T-cell (primary cell): ENCODE results near the gene AGO1. TPM values are rescaled to one million over a fixed set of nuclear protein-coding genes. Genes with fewer than 3 reads are reported as not detected.
A peak's percentile ranks its signal among the peaks of the same experiment; 100 is the strongest.

Experiments
- ATAC-seq, 4 experiments: fragments of 200-7000 bp in 3 of 4; fragments of 150-1000 bp in 1 of 4; cut with Tn5 transposase; replicated peaks in 1 of 4; 1 replicate in 3 of 4; 2 replicates in 1 of 4; pipeline ENCODE4 v1.10.0; 2021; ENCODE audit warnings: moderate library complexity in 3 of 4, mild to moderate bottlenecking in 2 of 4, moderate number of reproducible peaks in 1 of 4
- CTCF ChIA-PET, 2 donors: fragments of 300-600 bp; sonication (Branson Sonifier 250); formaldehyde crosslinking; loops; one replicate each; lab custom pipeline; 2022; ENCODE audit warnings: antibody characterized with exemption in 2 of 2; lab: Charles Lee
- POLR2A ChIA-PET, 2 donors: fragments of 300-600 bp; sonication (Branson Sonifier 250); formaldehyde crosslinking; loops; one replicate each; lab custom pipeline; 2022; ENCODE audit warnings: antibody characterized with exemption in 2 of 2; lab: Charles Lee
- DNase-seq, 35 experiments: peaks; one replicate each; pipeline versions ENCODE4 v3.0.0 to v3.0.0-alpha.2; 2013 to 2023
- H3K27ac ChIP-seq: one replicate; pipeline ENCODE4 v1.5.1; 2013; ENCODE audit warnings: low read length
- H3K27me3 ChIP-seq, 2 experiments: replicated peaks in 1 of 2; 1 replicate in 1 of 2; 2 replicates in 1 of 2; pipeline versions ENCODE4 v1.6.1 to v1.7.0; 2013; ENCODE audit warnings: low read length in 1 of 2, mixed read lengths in 1 of 2; ENCODE audit not compliant: control insufficient read depth in 2 of 2, insufficient read depth in 2 of 2; ENCODE audit errors: extremely low read depth in 1 of 2
- H3K36me3 ChIP-seq, 2 donors: 1 replicate in 1 of 2; 2 replicates in 1 of 2; pipeline versions ENCODE4 v1.6.1 to v1.7.0; 2013; ENCODE audit warnings: low read length in 1 of 2; ENCODE audit not compliant: control insufficient read depth in 2 of 2, insufficient read depth in 1 of 2; ENCODE audit errors: extremely low read depth in 1 of 2
- H3K4me1 ChIP-seq, 2 experiments: 1 replicate in 1 of 2; 2 replicates in 1 of 2; pipeline versions ENCODE4 v1.6.1 to v1.7.0; 2013; ENCODE audit warnings: low read length in 2 of 2, mixed read lengths in 1 of 2; ENCODE audit not compliant: insufficient read depth in 2 of 2, control insufficient read depth in 1 of 2; ENCODE audit errors: extremely low read depth in 1 of 2
- H3K4me3 ChIP-seq, 2 donors: 1 replicate in 1 of 2; 2 replicates in 1 of 2; pipeline versions ENCODE4 v1.5.1 to v1.7.0; 2013; ENCODE audit warnings: mild to moderate bottlenecking in 2 of 2, low read length in 1 of 2, moderate library complexity in 1 of 2; ENCODE audit not compliant: control insufficient read depth in 1 of 2; ENCODE audit errors: extremely low read depth in 1 of 2
- H3K9me3 ChIP-seq: 2 replicates; pipeline ENCODE4 v1.7.0; 2013
- H3K27ac Mint-ChIP-seq, 2 donors: one replicate each; pipeline ENCODE4 v1.8.0; 2020 to 2021; ENCODE audit warnings: mild to moderate bottlenecking in 2 of 2, mixed read lengths in 2 of 2
- H3K27me3 Mint-ChIP-seq, 2 donors: one replicate each; pipeline ENCODE4 v1.8.0; 2021 to 2022; ENCODE audit warnings: mixed read lengths in 2 of 2
- H3K36me3 Mint-ChIP-seq: one replicate; pipeline ENCODE4 v1.8.0; 2021; ENCODE audit warnings: mixed read lengths
- H3K4me1 Mint-ChIP-seq, 3 donors: one replicate each; pipeline ENCODE4 v1.8.0; 2020 to 2022; ENCODE audit warnings: mixed read lengths in 3 of 3, mild to moderate bottlenecking in 1 of 3
- H3K4me3 Mint-ChIP-seq, 3 donors: one replicate each; pipeline ENCODE4 v1.8.0; 2020 to 2022; ENCODE audit warnings: mild to moderate bottlenecking in 3 of 3, mixed read lengths in 3 of 3, moderate library complexity in 3 of 3
- H3K9me3 Mint-ChIP-seq, 3 donors: one replicate each; pipeline ENCODE4 v1.8.0; 2020 to 2022; ENCODE audit warnings: mixed read lengths in 3 of 3
- WGBS: methylation state at CpG from one replicate; pipeline ENCODE4 v1.1.5; 2013; ENCODE audit warnings: missing lambda C conversion rate; ENCODE audit not compliant: insufficient coverage; 5-methylcytosine and 5-hydroxymethylcytosine counted together
- total RNA-seq, 35 experiments: library from RNA in 6 of 35; stranded (reverse) in 6 of 35; fragments of 120-200 nt in 1 of 35; gene quantifications; one replicate each; pipeline versions ENCODE4 v1.2.1 to v1.2.4 and lab custom pipeline; 2013 to 2026

The AGO1 gene
- total RNA-seq, 5 donors from 2014 or later (not counting 1 experiment from before 2014, with no cell fraction given), result 21.8 to 28.7 (median 26.0) TPM

GRCh38 chr1:35915693-35916092 is 32.7 kb downstream of the AGO1 start:
- ChIA-PET POLR2A (no interaction called here), CTCF (no interaction called here)
- H3K36me3 Mint-ChIP-seq, result peaks cover 84% of the 10 kb centered on the region
- H3K27me3 Mint-ChIP-seq, result no peaks in the 10 kb centered on the region
- H3K4me3 ChIP-seq, result no peak overlapping the region
- H3K9me3 Mint-ChIP-seq, result no peaks in the 10 kb centered on the region
- H3K4me1 Mint-ChIP-seq, result no peaks in the 10 kb centered on the region
- peaks cover 19 to 77% of the 10 kb centered on the region in 2 donors for H3K36me3 ChIP-seq
- 83% methylated on average over 1 of the region's 2 CpGs for WGBS
- no peaks in the 10 kb centered on the region for H3K27me3 ChIP-seq
- no peak overlapping the region for H3K27ac ChIP-seq
- no peak overlapping the region for H3K4me3 Mint-ChIP-seq
- no peak overlapping the region for H3K27ac Mint-ChIP-seq
- no peaks in the 10 kb centered on the region for H3K9me3 ChIP-seq
- no peaks in the 10 kb centered on the region for H3K4me1 ChIP-seq
- no peak for ATAC-seq
- no peak for DNase-seq

GRCh38 chr1:35923791-35924221 is 40.8 kb downstream of the AGO1 start:
- peaks cover 9 to 22% of the 10 kb centered on the region in 2 donors for H3K36me3 ChIP-seq
- DNase-seq (no peak), ATAC-seq (no peak)
- no peaks in the 10 kb centered on the region for H3K9me3 Mint-ChIP-seq
- H3K27me3 Mint-ChIP-seq, result no peaks in the 10 kb centered on the region
- no peaks in the 10 kb centered on the region for H3K9me3 ChIP-seq
- peaks cover 26% of the 10 kb centered on the region for H3K36me3 Mint-ChIP-seq
- no peaks in the 10 kb centered on the region for H3K4me1 ChIP-seq
- ChIA-PET POLR2A (interaction anchor here in 1 of 2 donors (0.6 kb wide), 1 partner anchor 44 kb away, joined by 9 read pairs; no protein-coding TSS in a partner anchor), CTCF (no interaction called here)
- no peak overlapping the region for H3K27ac ChIP-seq
- H3K27me3 ChIP-seq, result no peaks in the 10 kb centered on the region
- no peaks in the 10 kb centered on the region for H3K4me1 Mint-ChIP-seq
- H3K4me3 Mint-ChIP-seq, result no peak overlapping the region
- no peak overlapping the region for H3K4me3 ChIP-seq
- no peak overlapping the region for H3K27ac Mint-ChIP-seq

- Mint-ChIP-seq H3K4me1 (peaks cover 0 to 2% (median 0%) of the 10 kb centered on the region in 3 donors), H3K27me3 (no peaks in the 10 kb centered on the region), H3K27ac (no peak overlapping the region), H3K4me3 (no peak overlapping the region), H3K9me3 (no peaks in the 10 kb centered on the region), H3K36me3 (peaks cover 16% of the 10 kb centered on the region)
- no peak for DNase-seq
- Histone ChIP-seq H3K27ac (no peak overlapping the region), H3K27me3 (no peaks in the 10 kb centered on the region), H3K4me1 (peaks cover 0 to under 1% of the 10 kb centered on the region in 2 experiments), H3K4me3 (no peak overlapping the region), H3K9me3 (no peaks in the 10 kb centered on the region), H3K36me3 (peaks cover 3 to 12% of the 10 kb centered on the region in 2 donors)
- no peak for ATAC-seq
- ChIA-PET CTCF (no interaction called here), POLR2A (no interaction called here)
- no CpG with 5 or more reads among the region's 1 CpG for WGBS
Observed at GRCh38 chr1:35924838-35925237, 41.8 kb downstream of the AGO1 start.

- Mint-ChIP-seq H3K4me1 (peaks cover 0 to 6% (median 3%) of the 10 kb centered on the region in 3 donors), H3K27ac (no peak overlapping the region)
Observed at GRCh38 chr1:35925741-35926140, 42.7 kb downstream of the AGO1 start.

GRCh38 chr1:35927472-35927871 is 44.5 kb downstream of the AGO1 start:
- H3K9me3 Mint-ChIP-seq, result no peaks in the 10 kb centered on the region
- H3K27ac ChIP-seq, result no peak overlapping the region
- peaks cover 11 to 13% of the 10 kb centered on the region in 2 experiments for H3K4me1 ChIP-seq
- H3K27ac Mint-ChIP-seq, result no peak overlapping the region
- H3K36me3 ChIP-seq, result no peaks in the 10 kb centered on the region
- no peaks in the 10 kb centered on the region for H3K27me3 ChIP-seq
- ATAC-seq (no peak), DNase-seq (no peak)
- H3K9me3 ChIP-seq, result no peaks in the 10 kb centered on the region
- ChIA-PET POLR2A (interaction anchor here in 1 of 2 donors (1.2 kb wide), 1 partner anchor 10 kb away, joined by 3 read pairs; no protein-coding TSS in a partner anchor), CTCF (interaction anchor here (0.6 to 1.1 kb wide), 3 partner anchors 44 to 371 kb away, joined by 4 to 10 read pairs (median 6); partner anchors contain the start of gene AGO1 (in 1 of the 2))
- H3K4me3 ChIP-seq, result no peak overlapping the region
- no peaks in the 10 kb centered on the region for H3K27me3 Mint-ChIP-seq
- 67% methylated on average over 1 of the region's 3 CpGs for WGBS
- no peaks in the 10 kb centered on the region for H3K36me3 Mint-ChIP-seq
- H3K4me3 Mint-ChIP-seq, result no peak overlapping the region
- peaks cover 11 to 16% (median 13%) of the 10 kb centered on the region in 3 donors for H3K4me1 Mint-ChIP-seq

More at GRCh38 chr1:35925741-35926140, 42.7 kb downstream of the AGO1 start:
- no peak for DNase-seq
- 100% methylated on average over 3 of the region's 4 CpGs for WGBS
- no peak for ATAC-seq
- Mint-ChIP-seq H3K9me3 (no peaks in the 10 kb centered on the region), H3K4me3 (no peak overlapping the region), H3K36me3 (peaks cover 7% of the 10 kb centered on the region), H3K27me3 (no peaks in the 10 kb centered on the region)
- peaks cover 5 to 6% of the 10 kb centered on the region in 2 experiments for H3K4me1 ChIP-seq
- no peaks in the 10 kb centered on the region for H3K9me3 ChIP-seq
- H3K27me3 ChIP-seq, result no peaks in the 10 kb centered on the region
- peaks cover 0 to 5% of the 10 kb centered on the region in 2 donors for H3K36me3 ChIP-seq
- ChIA-PET CTCF (no interaction called here), POLR2A (no interaction called here)
- no peak overlapping the region for H3K27ac ChIP-seq
- no peak overlapping the region for H3K4me3 ChIP-seq

- POLR2A ChIA-PET, result no interaction called here
- Mint-ChIP-seq H3K4me1 (peaks cover 28 to 33% (median 30%) of the 10 kb centered on the region in 3 donors), H3K27ac (peak overlapping the region; percentile 94 to 96), H3K4me3 (peak overlapping the region; percentile 89 to 91 (median 91)), H3K36me3 (no peaks in the 10 kb centered on the region), H3K27me3 (no peaks in the 10 kb centered on the region), H3K9me3 (no peaks in the 10 kb centered on the region)
- H3K4me3 ChIP-seq, result peak overlapping the region; percentile 70 to 78
- DNase-seq (peak in 29 of 35 experiments; percentile 1 to 62 (median 19)), ATAC-seq (peak in 1 of 4 experiments; percentile 9)
- no peaks in the 10 kb centered on the region for H3K9me3 ChIP-seq
- H3K27me3 ChIP-seq, result no peaks in the 10 kb centered on the region
- peak overlapping the region; percentile 89 for H3K27ac ChIP-seq
- H3K4me1 ChIP-seq, result peaks cover 11 to 15% of the 10 kb centered on the region in 2 experiments
- CTCF ChIA-PET, result interaction anchor here in 1 of 2 donors (0.6 to 2.0 kb wide), 4 partner anchors 13 to 47 kb away, joined by 3 to 7 read pairs (median 4); partner anchors contain the start of gene AGO1
- WGBS, result 2% methylated on average over 7 of the region's 15 CpGs
- H3K36me3 ChIP-seq, result no peaks in the 10 kb centered on the region
Observed at GRCh38 chr1:35929730-35930592, 47.0 kb downstream of the AGO1 start.
